C1 segment of cervical spinal cord (tissue), 14 donors: ENCODE measurements around the gene P3H2.
"Not testable (repeated sequence)": the region's sequence is repeated elsewhere in the genome, so short reads cannot be mapped to it uniquely, and the experiment has no call there.

ENCODE experiments used
- DNase-seq, 14 donors: peaks; one replicate each; lab custom pipeline; 2025; lab: John Stamatoyannopoulos, UW

P3H2 gene

DNA sequence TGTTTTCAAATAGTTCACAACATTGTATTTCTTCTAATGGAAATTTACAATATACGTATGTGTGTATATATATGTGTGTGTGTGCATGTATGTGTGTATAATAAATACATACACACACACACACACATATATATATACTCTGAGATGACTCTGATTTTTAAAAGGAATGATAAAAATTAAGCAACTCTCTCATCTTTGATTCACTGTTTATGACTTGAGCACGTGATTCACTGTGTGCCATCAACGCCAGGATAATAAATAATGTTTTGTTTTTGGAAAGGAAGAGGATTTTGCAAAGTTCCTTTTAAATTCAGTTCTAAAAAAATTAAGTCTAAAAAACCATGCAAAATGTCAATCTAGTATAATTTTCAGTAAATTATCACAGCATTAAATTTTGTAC is 132.4 kb downstream of the P3H2 start:
- DNase-seq = no peak

GRCh38 chr3:189985948-189986347 is 134.7 kb downstream of the P3H2 start:
- DNase-seq = no peak

GRCh38 chr3:189983612-189984011 is 137.1 kb downstream of the P3H2 start:
- no peak for DNase-seq

GRCh38 chr3:189982321-189982945 is 138.3 kb downstream of the P3H2 start:
- DNase-seq = no peak

GRCh38 chr3:189981668-189982067 is 139.0 kb downstream of the P3H2 start:
- DNase-seq = peak in 1 of 14 donors; percentile 25

DNA sequence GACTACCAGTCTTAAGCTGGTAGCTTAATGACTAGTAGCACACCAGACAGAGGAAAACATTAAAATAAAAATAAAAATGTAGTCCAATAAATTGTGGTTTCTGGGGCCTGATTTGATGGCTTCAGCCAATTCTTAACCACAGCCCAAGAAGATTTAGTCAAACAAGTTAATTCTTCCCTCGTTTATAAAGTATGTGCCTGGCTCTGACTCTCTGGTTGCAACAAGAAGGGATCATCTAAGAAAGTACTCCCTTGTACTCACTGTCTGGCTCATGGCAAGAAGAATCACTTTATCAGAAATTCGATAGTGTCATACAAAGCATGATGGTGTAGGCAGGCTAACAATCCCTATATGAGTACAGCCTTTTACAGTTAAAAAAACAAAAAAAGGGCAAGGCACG is 141.9 kb downstream of the P3H2 start:
- no peak for DNase-seq

- DNase-seq = no peak
Observed at GRCh38 chr3:189977174-189977573, 143.5 kb downstream of the P3H2 start.

DNA sequence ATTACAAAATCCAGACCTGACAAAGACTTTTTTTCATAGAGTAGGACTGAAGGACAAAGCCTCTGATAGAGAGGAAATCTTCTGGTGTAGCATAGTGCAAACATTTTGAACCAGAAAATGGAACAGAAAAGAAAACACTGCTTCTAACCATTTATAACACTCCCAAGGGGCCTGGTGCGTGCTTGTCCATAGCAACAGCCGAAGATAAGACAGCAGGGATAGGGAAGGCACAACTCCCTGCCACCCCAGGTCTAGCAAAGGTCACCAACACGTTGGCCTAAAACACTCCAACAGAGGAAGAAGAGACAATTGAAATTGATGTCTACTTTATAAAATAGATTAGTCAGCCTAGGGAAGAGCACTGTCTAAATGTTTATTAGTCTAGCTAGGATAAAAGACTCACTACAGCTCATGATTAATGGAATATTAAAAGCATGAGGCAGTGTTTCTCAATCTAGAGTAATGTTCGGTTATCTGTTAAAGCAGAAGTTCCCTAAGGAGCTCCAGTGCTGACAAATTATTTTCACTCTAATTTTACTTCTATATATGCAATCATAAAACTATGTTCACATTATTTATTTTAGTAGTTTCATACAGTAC is 145.2 kb downstream of the P3H2 start:
- no peak for DNase-seq

DNA sequence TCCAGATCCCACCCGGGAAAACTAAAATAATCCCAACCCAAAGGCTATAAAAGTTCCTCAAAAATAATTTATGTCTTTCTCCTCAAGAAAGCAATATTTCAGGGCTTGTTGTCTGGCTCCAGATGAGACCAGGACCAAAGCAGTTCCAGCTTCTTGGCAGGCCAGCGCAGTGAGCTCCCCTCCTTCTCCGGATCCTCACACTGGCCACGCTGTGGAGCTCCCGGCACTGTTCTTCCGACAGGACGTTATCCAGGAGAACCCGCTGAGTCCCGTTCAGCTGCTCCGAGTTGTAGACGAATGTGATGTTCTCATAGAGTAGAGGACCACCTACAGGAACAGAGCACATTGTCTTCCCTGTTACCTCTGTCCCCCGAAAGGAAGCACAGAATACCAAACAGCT is 146.3 kb downstream of the P3H2 start:
- no peak for DNase-seq

DNA sequence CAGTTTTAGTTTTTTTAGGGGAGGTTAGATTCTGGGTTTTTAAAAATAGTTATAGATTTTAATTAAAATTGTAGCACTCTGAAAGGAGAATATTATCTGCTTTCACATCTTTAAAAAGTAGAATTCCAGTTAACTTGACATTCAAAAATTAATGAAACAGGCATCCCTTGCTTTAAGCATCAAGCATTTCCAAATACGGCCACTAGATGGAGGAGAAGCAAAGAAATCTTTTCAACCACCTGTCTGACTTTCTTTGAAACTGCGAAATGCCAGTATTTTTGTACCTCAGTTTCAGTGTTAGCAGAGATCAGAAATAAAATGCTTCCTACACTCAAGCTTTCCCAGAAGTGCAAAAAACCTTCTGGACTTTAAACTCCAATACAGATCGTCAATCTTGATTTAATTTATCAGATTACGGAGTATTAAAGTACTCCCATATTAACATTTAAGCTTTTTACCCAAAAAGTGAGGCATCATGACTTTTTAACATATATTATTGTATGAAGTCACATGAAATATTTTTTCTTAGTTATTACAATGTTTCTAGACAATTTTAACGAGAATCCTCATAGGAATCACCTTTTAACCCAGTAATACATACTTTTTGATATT is 153.3 kb downstream of the P3H2 start:
- DNase-seq = peak in 1 of 14 donors; percentile 25

- no peak for DNase-seq
Observed at GRCh38 chr3:189966843-189967242, 153.9 kb downstream of the P3H2 start.

DNA sequence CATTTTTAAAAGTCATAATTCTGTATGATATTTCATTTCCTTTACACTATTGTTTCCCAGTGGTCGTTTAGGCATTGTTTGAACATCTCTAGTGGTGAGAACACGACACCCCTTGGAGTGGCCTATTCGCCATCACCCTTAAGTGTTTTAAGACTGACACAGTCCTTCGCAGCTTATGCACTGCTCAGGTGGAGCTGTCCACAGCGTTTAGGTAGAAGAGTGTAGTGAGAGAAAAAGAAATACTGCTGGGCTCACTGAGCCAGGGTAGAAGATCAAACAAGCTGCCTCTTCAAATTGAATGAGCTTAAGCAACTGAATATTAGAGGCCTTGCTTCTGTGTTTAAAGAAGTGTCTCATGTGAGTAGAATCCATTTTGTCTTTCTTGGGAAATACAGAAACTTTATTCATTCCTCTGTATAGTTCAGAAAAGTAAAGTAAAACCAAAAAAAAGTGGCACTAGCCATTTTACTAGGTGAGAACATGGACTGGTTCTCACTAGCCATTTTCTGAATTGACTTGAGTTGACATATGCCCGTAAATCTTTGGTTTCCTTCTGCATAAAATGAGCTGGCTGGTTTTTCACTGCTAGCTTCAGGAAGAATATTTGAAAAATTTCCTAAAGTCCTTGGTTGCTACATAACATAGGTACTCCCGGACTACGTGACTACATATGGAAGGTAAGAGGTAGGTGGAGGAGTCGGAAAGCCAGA is 155.9 kb downstream of the P3H2 start:
- no peak for DNase-seq

GRCh38 chr3:189962466-189962865 is 158.2 kb downstream of the P3H2 start:
- no peak for DNase-seq

DNA sequence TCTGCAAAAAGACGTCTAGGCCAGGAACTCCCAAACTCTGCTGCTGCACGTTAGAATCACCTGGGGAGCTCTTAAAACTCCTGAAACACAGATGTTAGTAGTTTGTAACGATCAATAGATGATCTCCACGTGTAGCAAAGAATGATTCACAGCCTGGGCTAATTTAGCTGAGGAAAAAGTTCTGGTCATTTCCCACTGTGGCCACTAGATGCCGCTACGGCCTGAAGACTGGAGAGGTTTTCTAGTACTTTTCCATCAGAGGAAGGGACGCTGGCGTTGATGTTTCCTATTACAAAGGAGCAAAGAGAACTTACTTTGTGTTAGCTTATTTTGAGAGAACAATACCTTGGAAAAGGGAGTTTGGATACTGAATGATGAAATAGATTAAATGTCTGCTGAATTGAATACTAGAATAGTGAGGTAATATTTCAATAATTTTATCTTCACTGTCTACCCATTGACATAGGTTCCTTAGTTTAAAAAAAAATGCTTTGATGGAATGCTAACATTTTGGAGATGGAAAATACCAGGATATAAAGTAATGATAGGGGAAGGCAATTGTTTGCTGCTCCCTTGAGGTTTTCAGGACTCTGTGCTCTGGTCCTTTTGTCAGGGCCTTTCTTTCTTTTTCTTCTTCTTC is 159.1 kb downstream of the P3H2 start:
- peak in 12 of 14 donors; percentile 5 to 72 (median 50) for DNase-seq

DNA sequence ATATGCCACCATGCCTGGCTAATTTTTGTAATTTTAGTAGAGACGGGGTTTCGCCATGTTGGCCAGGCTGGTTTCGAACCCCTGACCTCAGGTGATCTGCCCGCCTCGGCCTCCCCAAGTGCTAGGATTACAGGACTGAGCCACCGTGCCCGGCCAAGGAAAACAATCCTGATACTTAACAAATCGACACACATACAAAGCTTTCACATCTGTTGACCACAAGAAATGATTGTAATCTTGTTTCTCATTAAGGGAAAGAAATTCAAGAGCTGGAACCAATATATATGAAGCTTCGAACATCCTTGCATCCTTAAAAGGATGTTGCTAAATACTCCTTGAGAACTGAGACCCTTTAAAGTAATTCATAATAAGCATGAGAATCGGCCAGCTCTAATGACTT is 159.6 kb downstream of the P3H2 start:
- not testable (repeated sequence) for DNase-seq

DNA sequence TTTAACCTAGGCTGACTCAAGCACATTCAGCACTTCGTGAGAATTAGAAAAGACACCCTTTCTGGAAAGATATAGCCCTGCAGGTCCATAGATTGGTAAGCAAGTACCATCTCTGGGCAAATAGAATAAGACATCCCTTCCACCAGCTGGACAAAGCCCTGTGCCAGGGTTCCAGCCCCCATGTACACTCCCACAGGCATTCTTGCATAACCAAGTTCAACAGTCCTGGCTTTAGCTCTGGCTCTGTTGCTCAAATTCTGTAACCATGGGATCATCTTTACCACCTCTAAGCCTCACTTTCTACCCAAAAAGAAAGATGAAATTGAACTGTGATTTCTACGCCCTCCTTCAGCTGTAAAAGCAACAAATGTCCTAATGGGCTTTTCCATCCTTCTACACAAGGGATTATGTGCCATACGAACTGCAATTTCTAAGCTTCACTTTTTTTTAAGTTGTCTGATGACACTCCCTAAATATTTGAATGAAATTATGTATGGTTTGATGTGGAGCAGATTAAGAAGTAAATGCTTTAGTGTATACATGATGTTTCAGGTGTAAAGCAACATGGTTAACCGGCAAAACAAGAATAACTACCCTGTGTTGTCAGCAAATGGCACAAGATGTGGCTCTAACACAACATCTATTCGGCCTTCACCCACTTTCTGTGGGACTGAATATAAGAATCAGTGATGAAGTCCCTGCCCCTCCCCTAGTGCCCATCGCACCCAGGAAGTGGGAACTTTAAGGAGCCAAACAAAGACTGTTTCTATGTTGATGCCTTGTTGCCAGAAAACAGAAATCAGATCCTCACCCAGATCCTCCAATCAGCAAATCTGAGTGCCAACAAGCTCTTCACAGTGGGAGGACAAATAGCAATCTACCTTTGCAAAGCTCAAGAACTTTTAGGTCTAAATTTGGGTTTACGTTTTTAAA is 165.7 kb downstream of the P3H2 start:
- no peak for DNase-seq

- no peak for DNase-seq
Observed at GRCh38 chr3:189953551-189953950, 167.1 kb downstream of the P3H2 start.

GRCh38 chr3:189952272-189952671 is 168.4 kb downstream of the P3H2 start:
- DNase-seq = no peak

- no peak for DNase-seq
Observed at GRCh38 chr3:189950258-189950657, 170.4 kb downstream of the P3H2 start.

DNA sequence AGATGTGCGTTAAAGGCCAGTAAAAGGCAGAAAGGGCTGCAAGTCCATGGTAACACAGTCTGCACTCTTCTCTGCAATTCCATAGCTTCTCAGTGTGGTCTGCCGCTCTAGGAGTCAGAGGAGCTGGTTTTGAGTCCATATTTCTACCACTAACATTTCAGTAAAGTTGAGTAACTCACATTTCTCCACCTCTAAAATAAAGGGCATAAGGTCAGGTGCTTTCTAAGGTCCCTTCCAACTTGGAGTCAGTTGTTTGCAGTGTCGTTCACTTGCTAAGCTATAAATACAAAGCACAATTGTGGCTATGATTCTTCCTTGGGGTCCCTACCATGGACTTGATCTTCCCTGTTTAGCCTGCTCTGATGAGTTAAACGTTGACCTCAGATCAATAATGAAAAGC is 171.1 kb downstream of the P3H2 start:
- DNase-seq = no peak

- DNase-seq = no peak
Observed at GRCh38 chr3:189948724-189949045, 172.0 kb downstream of the P3H2 start.
